ENCODE measurements around the gene ZNF670. TPM values are rescaled to one million over a fixed set of nuclear protein-coding genes. Genes with fewer than 3 reads are reported as not detected.

Gene ZNF670
- total and polyA plus RNA-seq, 9 of the 15 experiments (the other 6 are each of a cell fraction or from before 2014, with no cell fraction given) = 7.1 to 23.4 (median 11.8) TPM

GRCh38 chr1:247103859-247104591, 25.4 kb upstream of the ZNF670 start, which contains the start of gene ZNF669 (continued):
- TF ChIP-seq, protein P1, sequence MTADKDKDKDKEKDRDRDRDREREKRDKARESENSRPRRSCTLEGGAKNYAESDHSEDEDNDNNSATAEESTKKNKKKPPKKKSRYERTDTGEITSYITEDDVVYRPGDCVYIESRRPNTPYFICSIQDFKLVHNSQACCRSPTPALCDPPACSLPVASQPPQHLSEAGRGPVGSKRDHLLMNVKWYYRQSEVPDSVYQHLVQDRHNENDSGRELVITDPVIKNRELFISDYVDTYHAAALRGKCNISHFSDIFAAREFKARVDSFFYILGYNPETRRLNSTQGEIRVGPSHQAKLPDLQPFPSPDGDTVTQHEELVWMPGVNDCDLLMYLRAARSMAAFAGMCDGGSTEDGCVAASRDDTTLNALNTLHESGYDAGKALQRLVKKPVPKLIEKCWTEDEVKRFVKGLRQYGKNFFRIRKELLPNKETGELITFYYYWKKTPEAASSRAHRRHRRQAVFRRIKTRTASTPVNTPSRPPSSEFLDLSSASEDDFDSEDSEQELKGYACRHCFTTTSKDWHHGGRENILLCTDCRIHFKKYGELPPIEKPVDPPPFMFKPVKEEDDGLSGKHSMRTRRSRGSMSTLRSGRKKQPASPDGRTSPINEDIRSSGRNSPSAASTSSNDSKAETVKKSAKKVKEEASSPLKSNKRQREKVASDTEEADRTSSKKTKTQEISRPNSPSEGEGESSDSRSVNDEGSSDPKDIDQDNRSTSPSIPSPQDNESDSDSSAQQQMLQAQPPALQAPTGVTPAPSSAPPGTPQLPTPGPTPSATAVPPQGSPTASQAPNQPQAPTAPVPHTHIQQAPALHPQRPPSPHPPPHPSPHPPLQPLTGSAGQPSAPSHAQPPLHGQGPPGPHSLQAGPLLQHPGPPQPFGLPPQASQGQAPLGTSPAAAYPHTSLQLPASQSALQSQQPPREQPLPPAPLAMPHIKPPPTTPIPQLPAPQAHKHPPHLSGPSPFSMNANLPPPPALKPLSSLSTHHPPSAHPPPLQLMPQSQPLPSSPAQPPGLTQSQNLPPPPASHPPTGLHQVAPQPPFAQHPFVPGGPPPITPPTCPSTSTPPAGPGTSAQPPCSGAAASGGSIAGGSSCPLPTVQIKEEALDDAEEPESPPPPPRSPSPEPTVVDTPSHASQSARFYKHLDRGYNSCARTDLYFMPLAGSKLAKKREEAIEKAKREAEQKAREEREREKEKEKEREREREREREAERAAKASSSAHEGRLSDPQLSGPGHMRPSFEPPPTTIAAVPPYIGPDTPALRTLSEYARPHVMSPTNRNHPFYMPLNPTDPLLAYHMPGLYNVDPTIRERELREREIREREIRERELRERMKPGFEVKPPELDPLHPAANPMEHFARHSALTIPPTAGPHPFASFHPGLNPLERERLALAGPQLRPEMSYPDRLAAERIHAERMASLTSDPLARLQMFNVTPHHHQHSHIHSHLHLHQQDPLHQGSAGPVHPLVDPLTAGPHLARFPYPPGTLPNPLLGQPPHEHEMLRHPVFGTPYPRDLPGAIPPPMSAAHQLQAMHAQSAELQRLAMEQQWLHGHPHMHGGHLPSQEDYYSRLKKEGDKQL (CRISPR knock-in tag; IDR thresholded peaks at IDR 0.05; ENCODE audit: borderline replicate concordance) = no peak
- peak; percentile 78 for TF ChIP-seq E2F8 (IDR thresholded peaks at IDR 0.05; ENCODE audit: low read depth, partially characterized antibody)
- no peak for TF ChIP-seq NCOA6 (IDR thresholded peaks at IDR 0.05)
- TF ChIP-seq ZNF134 (CRISPR knock-in tag; conservative IDR thresholded peaks at IDR 0.05) = no peak
- TF ChIP-seq BRD4 (IDR thresholded peaks at IDR 0.05) = 0 out of 2 replicates have a peak, but pooled peaks have one; percentile 44
- no peak for TF ChIP-seq FOXJ2 (tag; IDR thresholded peaks at IDR 0.05)
- no peak for TF ChIP-seq ZNF436 (CRISPR knock-in tag; IDR thresholded peaks at IDR 0.05)
- TF ChIP-seq GATAD2B (IDR thresholded peaks at IDR 0.05; ENCODE audit: borderline replicate concordance) = no peak
- no peak for TF ChIP-seq ZNF316 (IDR thresholded peaks at IDR 0.05)
- peak; percentile 95 for TF ChIP-seq PHF8 (IDR thresholded peaks at IDR 0.05; ENCODE audit: borderline replicate concordance, low read length)
- no peak; the same call in 1 of the 2 replicates for TF ChIP-seq ZNF274 (IDR thresholded peaks at IDR 0.05; ENCODE audit: borderline replicate concordance, low read depth, low read length)
- no peak for TF ChIP-seq POLR3G (IDR thresholded peaks at IDR 0.05; ENCODE audit: extremely low read depth, insufficient read length, insufficient replicate concordance)
- TF ChIP-seq HMG20B (CRISPR knock-in tag; IDR thresholded peaks at IDR 0.05) = no peak
- no peak for TF ChIP-seq SMARCC2 (IDR thresholded peaks at IDR 0.05; ENCODE audit: low read depth)
- TF ChIP-seq TBP (optimal IDR thresholded peaks at IDR 0.05; ENCODE audit: low read depth, low read length) = peak; percentile 93
- TF ChIP-seq SOX6 (IDR thresholded peaks at IDR 0.05) = peak; percentile 82
- no peak for TF ChIP-seq HSF4 (CRISPR knock-in tag; IDR thresholded peaks at IDR 0.05; ENCODE audit: borderline replicate concordance)
- TF ChIP-seq ZFX (CRISPR knock-in tag; IDR thresholded peaks at IDR 0.05) = peak; percentile 93
- TF ChIP-seq ZBTB43 (CRISPR knock-in tag; IDR thresholded peaks at IDR 0.05) = no peak
- no peak for TF ChIP-seq HIVEP1 (CRISPR knock-in tag; IDR thresholded peaks at IDR 0.05)
- TF ChIP-seq HNRNPL (IDR thresholded peaks at IDR 0.05; ENCODE audit: low read depth, low read length) = no peak

All from K562 (cell line).